Right kidney (tissue), 1 donor: ENCODE measurements around the gene TNKS1BP1.

Experiments
- DNase-seq: peaks from one replicate; pipeline ENCODE4 v3.0.0-alpha.2; 2016

Gene TNKS1BP1

DNA sequence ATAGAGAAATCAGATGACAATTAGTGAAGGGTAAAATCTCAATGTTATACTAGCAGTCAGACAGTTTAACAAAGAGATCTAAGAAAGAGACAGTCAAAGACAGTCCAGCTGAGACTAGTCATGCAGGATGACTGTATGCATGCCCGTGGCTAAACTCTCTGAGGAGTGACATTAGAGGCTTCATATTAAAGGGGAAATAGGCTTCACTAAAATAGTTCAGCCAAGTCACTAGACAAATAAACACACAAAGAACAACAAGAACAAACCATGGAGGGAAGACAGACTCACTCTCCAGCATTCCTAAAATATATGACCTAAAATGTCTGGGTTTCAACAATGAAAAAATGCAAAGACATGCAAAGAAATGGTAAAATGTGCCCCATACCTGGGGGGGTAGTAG lies 69.1 kb downstream of the TNKS1BP1 start:
- no peak for DNase-seq

DNA sequence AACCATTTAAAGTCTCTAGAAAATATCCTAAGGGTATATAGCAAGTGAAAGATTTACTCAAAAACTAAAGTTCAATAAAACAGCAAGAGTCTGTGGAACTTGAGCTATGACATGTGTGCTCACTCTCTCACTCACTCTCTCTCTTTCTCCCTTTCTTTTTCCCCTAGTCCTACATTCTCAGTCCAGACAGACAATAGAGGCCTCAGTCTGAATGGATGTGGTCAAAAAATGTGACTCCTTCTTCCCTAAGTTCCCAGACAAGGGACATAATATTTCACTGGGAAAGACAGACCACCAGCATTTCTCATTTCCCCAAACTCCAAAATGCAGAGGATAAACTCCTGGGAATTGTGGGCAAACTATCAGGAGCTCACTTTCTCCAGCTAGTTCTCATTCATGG lies 70.1 kb downstream of the TNKS1BP1 start:
- no peak for DNase-seq

DNA sequence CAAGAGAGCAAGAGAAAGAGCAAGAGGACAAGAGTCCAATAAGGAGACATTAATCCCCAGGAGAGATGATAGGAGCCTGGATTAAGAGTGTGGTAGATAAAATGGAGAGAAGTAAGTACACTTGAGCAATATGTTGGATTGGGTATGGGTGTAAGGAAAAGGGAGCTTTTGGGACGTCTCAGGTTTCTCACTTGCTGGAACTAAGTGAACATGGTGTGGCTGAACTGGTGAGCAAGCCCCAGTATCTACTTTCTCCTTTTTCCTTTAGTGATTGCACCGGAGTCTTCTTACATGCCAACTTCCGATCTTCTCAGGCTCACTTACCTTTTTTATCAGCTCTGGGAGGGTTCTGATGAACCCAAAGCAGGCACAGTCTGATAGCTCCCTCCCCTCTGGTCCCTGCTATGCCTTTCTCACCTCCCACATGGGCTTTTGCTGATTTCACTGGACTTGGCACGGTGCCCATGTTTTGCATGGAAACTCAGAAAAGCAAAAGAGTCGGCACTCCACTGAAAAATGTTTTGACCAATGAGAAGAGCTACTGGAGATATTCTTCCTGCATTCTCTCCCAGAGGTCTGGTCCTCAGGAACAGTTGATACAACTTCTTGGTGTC lies 73.2 kb downstream of the TNKS1BP1 start:
- DNase-seq: no peak

- DNase-seq: no peak
These were observed 73.7 kb downstream of the TNKS1BP1 start for GRCh38 chr11:57251037-57251436.
